ENCODE results near the gene CD81. TPM values are rescaled to one million over a fixed set of nuclear protein-coding genes. Genes with fewer than 3 reads are reported as not detected.
"Not testable (repeated sequence)": the region's sequence is repeated elsewhere in the genome, so short reads cannot be mapped to it uniquely, and the experiment has no call there.

Gene CD81
- total and polyA plus RNA-seq, 7 donors, result 75.9 to 155 (median 112) TPM

DNA sequence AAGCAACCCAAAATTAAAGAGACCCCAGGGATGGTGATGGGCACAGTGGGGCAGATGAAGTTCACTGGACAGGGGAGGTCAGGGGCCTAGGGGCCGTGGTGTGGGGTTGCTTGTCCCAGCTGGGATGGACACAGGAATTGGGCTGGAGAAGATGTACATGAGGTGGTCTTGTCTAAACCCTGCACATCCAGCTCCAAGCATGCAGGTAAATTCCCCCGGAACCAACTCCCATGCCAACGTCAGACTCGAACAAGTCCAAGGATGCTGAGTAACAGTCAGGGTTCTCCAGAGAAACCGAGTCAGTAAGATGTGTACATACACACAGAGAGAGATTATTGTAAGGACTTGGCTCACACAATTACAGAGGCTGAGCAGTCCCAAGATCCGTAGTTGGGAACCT lies 46.4 kb upstream of the CD81 start:
- no peak for ATAC-seq
- no peaks in the 10 kb centered on the region for H3K27me3 ChIP-seq (ENCODE audit: insufficient read depth in 3 of 3, low read length in 2 of 3)
- intact Hi-C loops (cut with DNase I), result no loop called here
- no peak overlapping the region for H3K27ac ChIP-seq
- no peaks in the 10 kb centered on the region for H3K4me1 ChIP-seq
- H3K4me3 ChIP-seq, result no peak overlapping the region
- no peak for DNase-seq
- no peaks in the 10 kb centered on the region for H3K9me3 ChIP-seq
- TF ChIP-seq, protein P1, sequence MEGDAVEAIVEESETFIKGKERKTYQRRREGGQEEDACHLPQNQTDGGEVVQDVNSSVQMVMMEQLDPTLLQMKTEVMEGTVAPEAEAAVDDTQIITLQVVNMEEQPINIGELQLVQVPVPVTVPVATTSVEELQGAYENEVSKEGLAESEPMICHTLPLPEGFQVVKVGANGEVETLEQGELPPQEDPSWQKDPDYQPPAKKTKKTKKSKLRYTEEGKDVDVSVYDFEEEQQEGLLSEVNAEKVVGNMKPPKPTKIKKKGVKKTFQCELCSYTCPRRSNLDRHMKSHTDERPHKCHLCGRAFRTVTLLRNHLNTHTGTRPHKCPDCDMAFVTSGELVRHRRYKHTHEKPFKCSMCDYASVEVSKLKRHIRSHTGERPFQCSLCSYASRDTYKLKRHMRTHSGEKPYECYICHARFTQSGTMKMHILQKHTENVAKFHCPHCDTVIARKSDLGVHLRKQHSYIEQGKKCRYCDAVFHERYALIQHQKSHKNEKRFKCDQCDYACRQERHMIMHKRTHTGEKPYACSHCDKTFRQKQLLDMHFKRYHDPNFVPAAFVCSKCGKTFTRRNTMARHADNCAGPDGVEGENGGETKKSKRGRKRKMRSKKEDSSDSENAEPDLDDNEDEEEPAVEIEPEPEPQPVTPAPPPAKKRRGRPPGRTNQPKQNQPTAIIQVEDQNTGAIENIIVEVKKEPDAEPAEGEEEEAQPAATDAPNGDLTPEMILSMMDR (IDR thresholded peaks at IDR 0.05), result no peak
- H3K36me3 ChIP-seq (ENCODE audit: insufficient read depth in 1 of 2, low read depth in 1 of 2), result no peaks in the 10 kb centered on the region
- WGBS, 3 donors, result 90 to 96% (median 95%) methylated on average over 6 of the region's 6 CpGs

DNA sequence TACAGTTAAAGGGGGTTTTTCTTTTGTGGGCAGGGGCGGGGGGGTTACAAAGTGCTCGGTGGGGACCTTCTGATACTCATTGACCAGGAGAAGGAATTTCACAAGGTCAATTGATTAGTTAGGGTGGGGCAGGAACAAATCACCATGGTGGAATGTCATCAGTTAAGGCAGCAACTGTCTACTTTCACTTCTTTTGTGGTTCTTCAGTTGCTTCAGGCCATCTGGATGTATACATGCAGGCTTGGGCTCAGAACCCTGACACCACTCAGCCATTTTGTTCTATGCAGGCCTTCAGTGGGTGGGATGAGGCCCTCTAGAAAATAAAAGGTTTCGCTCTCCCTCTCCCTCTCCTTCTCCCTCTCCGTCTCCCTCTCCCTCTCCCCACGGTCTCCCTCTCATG lies 45.7 kb upstream of the CD81 start:
- no peak for DNase-seq

DNA sequence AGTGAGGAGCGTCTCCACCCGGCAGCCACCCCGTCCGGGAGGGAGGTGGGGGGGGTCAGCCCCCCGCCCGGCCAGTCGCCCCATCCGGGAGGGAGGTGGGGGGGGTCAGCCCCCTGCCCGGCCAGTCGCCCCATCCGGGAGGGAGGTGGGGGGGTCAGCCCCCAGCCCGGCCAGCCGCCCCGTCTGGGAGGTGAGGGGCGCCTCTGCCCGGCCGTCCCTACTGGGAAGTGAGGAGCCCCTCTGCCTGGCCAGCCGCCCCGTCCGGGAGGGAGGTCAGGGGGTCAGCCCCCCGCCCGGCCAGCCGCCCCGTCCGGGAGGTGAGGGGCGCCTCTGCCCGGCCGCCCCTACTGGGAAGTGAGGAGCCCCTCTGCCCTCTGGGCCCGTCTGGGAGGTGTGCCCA lies 44.5 kb upstream of the CD81 start:
- H3K4me3 ChIP-seq; ATAC-seq; H3K4me1 ChIP-seq; H3K36me3 ChIP-seq (ENCODE audit: insufficient read depth in 1 of 2, low read depth in 1 of 2); H3K27ac ChIP-seq; H3K9me3 ChIP-seq; DNase-seq; H3K27me3 ChIP-seq (ENCODE audit: insufficient read depth in 3 of 3, low read length in 2 of 3); intact Hi-C loops (cut with DNase I): not testable (repeated sequence)
- WGBS, 3 donors, result 93 to 100% methylated on average over 3 to 28 of the region's 29 CpGs; no CpG with 5 or more reads in 1 of the 3 donors

More for the DNA sequence above, 45.7 kb upstream of the CD81 start:
- H3K4me1 ChIP-seq, result no peaks in the 10 kb centered on the region
- ATAC-seq, result no peak
- TF ChIP-seq, protein P1 (IDR thresholded peaks at IDR 0.05), result no peak
- no peaks in the 10 kb centered on the region for H3K9me3 ChIP-seq
- WGBS, 3 donors, result 89 to 90% (median 89%) methylated on average over 4 to 5 of the region's 5 CpGs
- intact Hi-C loops (cut with DNase I), result no loop called here
- H3K27ac ChIP-seq, result no peak overlapping the region
- no peaks in the 10 kb centered on the region for H3K36me3 ChIP-seq (ENCODE audit: insufficient read depth in 1 of 2, low read depth in 1 of 2)
- peaks cover 0 to 6% (median 0%) of the 10 kb centered on the region in 3 donors for H3K27me3 ChIP-seq (ENCODE audit: insufficient read depth in 3 of 3, low read length in 2 of 3)
- no peak overlapping the region for H3K4me3 ChIP-seq

DNA sequence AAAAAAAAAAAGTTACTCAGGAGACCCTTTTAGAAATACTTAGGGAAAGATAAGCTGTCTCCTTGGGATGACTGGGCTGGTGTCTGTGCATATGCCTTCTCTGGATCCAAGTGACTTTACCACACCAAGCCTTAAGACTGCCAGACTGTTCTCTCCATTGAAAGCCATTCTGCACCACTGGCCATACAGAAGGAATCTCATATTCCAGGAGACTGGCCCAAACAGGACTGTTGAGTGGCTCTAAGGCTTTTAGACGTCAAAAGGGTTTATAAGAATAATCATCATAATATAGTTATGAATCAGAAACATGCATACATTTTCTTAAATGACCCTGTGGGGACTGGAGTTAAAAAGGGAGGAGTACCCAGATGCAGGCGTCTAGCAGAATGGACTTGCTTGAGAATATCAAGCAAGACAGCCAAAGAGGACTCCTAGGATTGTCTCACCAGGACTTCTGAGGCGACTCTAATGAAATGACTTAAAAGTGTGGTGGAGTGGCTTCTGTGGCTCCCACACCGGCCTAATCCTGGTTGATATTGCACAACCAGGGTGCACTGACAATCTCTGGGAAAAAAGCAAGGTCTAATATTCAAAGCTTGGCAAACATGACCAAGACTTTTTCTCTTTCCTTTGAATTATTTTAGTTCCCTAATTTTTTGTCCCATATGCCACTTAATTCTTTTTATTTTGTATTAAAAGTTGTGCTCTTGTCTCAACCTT lies 43.5 kb upstream of the CD81 start:
- intact Hi-C loops (cut with DNase I); DNase-seq; ATAC-seq; H3K4me3 ChIP-seq; H3K9me3 ChIP-seq; H3K4me1 ChIP-seq; H3K36me3 ChIP-seq (ENCODE audit: insufficient read depth in 1 of 2, low read depth in 1 of 2); H3K27ac ChIP-seq; H3K27me3 ChIP-seq (ENCODE audit: insufficient read depth in 3 of 3, low read length in 2 of 3): not testable (repeated sequence)
- WGBS, 3 donors, result 79 to 87% (median 85%) methylated on average over 2 of the region's 4 CpGs

DNA sequence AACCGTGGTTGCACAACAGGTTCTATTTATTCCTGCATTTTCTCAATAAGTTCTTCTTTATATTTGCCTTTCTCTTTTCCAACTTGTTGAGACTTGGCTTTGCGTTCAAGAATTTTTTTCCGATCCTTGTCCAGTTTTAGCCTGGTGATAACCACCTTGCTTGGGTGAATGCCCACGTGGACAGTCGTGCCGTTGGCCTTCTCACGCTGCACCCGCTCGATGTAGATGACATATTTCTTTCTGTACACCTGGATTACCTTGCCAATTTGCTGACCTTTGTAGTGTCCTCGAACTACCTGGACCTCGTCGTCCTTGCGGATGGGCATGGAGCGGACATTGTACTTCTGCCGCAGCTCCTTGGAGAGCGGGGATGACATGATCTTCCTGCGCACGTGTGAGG lies 41.8 kb upstream of the CD81 start:
- intact Hi-C loops (cut with DNase I); H3K4me3 ChIP-seq; H3K27me3 ChIP-seq (ENCODE audit: insufficient read depth in 3 of 3, low read length in 2 of 3); H3K9me3 ChIP-seq; H3K4me1 ChIP-seq; H3K36me3 ChIP-seq (ENCODE audit: insufficient read depth in 1 of 2, low read depth in 1 of 2); H3K27ac ChIP-seq; ATAC-seq: not testable (repeated sequence)
- 91 to 95% (median 95%) methylated on average over 18 of the region's 18 CpGs for WGBS, 3 donors
- DNase-seq, result peak in 1 of 2 donors; percentile 14

DNA sequence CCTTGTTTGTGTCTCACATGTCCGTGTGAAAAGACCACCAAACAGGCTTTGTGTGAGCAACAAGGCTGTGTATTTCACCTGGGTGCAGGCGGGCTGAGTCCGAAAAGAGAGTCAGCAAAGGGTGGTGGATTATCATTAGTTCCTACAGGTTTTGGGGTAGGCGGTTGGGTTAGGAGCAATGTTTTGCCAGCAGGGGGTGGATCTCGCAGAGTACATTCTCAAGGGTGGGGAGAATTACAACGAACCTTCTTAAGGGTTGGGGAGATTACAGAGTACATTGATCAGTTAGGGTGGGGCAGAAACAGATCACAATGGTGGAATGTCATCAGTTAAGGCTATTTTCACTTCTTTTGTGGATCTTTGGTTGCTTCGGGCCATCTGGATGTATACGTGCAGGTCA lies 38.4 kb upstream of the CD81 start:
- H3K9me3 ChIP-seq; H3K4me3 ChIP-seq; H3K27ac ChIP-seq; H3K4me1 ChIP-seq; ATAC-seq; DNase-seq; H3K27me3 ChIP-seq (ENCODE audit: insufficient read depth in 3 of 3, low read length in 2 of 3); H3K36me3 ChIP-seq (ENCODE audit: insufficient read depth in 1 of 2, low read depth in 1 of 2): not testable (repeated sequence)
- intact Hi-C loops (cut with DNase I), result loop anchor here in 1 of 2 donors (2.0 kb wide), 1 partner anchor 30 kb away; no protein-coding TSS in a partner anchor
- 75 to 83% (median 80%) methylated on average over 8 of the region's 8 CpGs for WGBS, 3 donors
